GM23248 (cell line): Measurements from ENCODE around the gene EIF4ENIF1. TPM values are rescaled to one million over a fixed set of nuclear protein-coding genes. Genes with fewer than 3 reads are reported as not detected.
"Not testable (repeated sequence)": the region's sequence is repeated elsewhere in the genome, so short reads cannot be mapped to it uniquely, and the experiment has no call there.

Source experiments
- DNase-seq: peaks from one replicate; pipeline ENCODE4 v3.0.0-alpha.2; 2015
- H2AFZ ChIP-seq: fragments of 200-600 bp; sonication (generic); 2 replicates; pipeline ENCODE4 v1.6.1; 2016; ENCODE audit warnings: antibody characterized with exemption
- H3F3A ChIP-seq: fragments of 200-600 bp; sonication (generic); 2 replicates; pipeline ENCODE4 v1.6.1; 2016; ENCODE audit warnings: mild to moderate bottlenecking, antibody characterized with exemption, mixed run types; ENCODE audit not compliant: insufficient read depth
- H3K27ac ChIP-seq: fragments of 200-600 bp; sonication (generic); 2 replicates; pipeline ENCODE4 v1.5.1; 2016; ENCODE audit warnings: mild to moderate bottlenecking
- H3K27me3 ChIP-seq: fragments of 200-600 bp; sonication (generic); replicated peaks from 2 replicates; pipeline ENCODE4 v1.6.1; 2016; ENCODE audit warnings: mild to moderate bottlenecking; ENCODE audit not compliant: insufficient read depth
- H3K36me3 ChIP-seq: fragments of 200-600 bp; sonication (generic); 2 replicates; pipeline ENCODE4 v1.6.1; 2016; ENCODE audit warnings: low read depth, mild to moderate bottlenecking
- H3K4me1 ChIP-seq: fragments of 200-600 bp; sonication (generic); 2 replicates; pipeline ENCODE4 v1.6.1; 2016; ENCODE audit warnings: mild to moderate bottlenecking; ENCODE audit not compliant: insufficient read depth
- H3K4me2 ChIP-seq: fragments of 200-600 bp; sonication (generic); one replicate; pipeline ENCODE4 v1.6.1; 2016; ENCODE audit warnings: mild to moderate bottlenecking; ENCODE audit not compliant: unreplicated experiment
- H3K4me3 ChIP-seq: fragments of 200-600 bp; sonication (generic); 2 replicates; pipeline ENCODE4 v1.5.1; 2016; ENCODE audit warnings: mild to moderate bottlenecking
- H3K79me2 ChIP-seq: fragments of 200-600 bp; sonication (generic); 2 replicates; pipeline ENCODE4 v1.6.1; 2016; ENCODE audit warnings: mild to moderate bottlenecking; ENCODE audit not compliant: insufficient read depth
- H3K9ac ChIP-seq: fragments of 200-600 bp; sonication (generic); 2 replicates; pipeline ENCODE4 v1.6.1; 2016; ENCODE audit warnings: mild to moderate bottlenecking
- H3K9me2 ChIP-seq: fragments of 200-600 bp; sonication (generic); 2 replicates; pipeline ENCODE4 v1.6.1; 2016; ENCODE audit warnings: mixed run types, mild to moderate bottlenecking, moderate library complexity; ENCODE audit not compliant: insufficient read depth
- H3K9me3 ChIP-seq: fragments of 200-600 bp; sonication (generic); one replicate; pipeline ENCODE4 v1.6.1; 2017; ENCODE audit warnings: low read depth
- H4K20me1 ChIP-seq: fragments of 200-600 bp; sonication (generic); 2 replicates; pipeline ENCODE4 v1.6.0; 2016; ENCODE audit not compliant: insufficient read depth
- EZH2 ChIP-seq: fragments of 200-600 bp; sonication (generic); IDR thresholded peaks from 2 replicates; pipeline ENCODE4 v1.6.1; 2018; ENCODE audit warnings: antibody characterized with exemption, mild to moderate bottlenecking; ENCODE audit not compliant: insufficient read depth, poor library complexity, severe bottlenecking
- EZH2phosphoT487 ChIP-seq: fragments of 200-600 bp; sonication (generic); IDR thresholded peaks from 2 replicates; pipeline ENCODE4 v1.6.1; 2018; ENCODE audit warnings: antibody characterized with exemption, moderate library complexity, mild to moderate bottlenecking, low read depth; ENCODE audit not compliant: insufficient read depth
- WGBS, 2 experiments: methylation state at CpG; one replicate each; pipeline ENCODE4 v1.1.6; 2015 to 2017; ENCODE audit warnings: low lambda C conversion rate in 2 of 2, low coverage in 1 of 2; ENCODE audit errors: missing lambda C conversion rate in 2 of 2; 5-methylcytosine and 5-hydroxymethylcytosine counted together
- in situ Hi-C: fragments of 300-500 bp; cut with MboI; formaldehyde crosslinking; loops from 2 replicates; pipeline ENCODE4 v1.15.0; 2020
- polyA plus RNA-seq: library from polyadenylated mRNA; unstranded; fragments of >200 nt; fragmentation: Nextera tagmentation; extraction: Ambion mirVana; gene quantifications from 2 replicates; pipeline ENCODE4 v1.2.1, GENCODE V29; 2016
- total RNA-seq: library from RNA; depleted of rRNA; stranded (reverse); fragments of >200 nt; shearing (Covaris generic); gene quantifications from 2 replicates; pipeline ENCODE4 v1.2.3, GENCODE V29; 2014

Gene EIF4ENIF1
- total and polyA plus RNA-seq, 2 experiments from 2014 or later, result 6.2 to 13.9 TPM

GRCh38 chr22:31509061-31509762 is 19.6 kb upstream of the EIF4ENIF1 start:
- no peaks in the 10 kb centered on the region for H3K27me3 ChIP-seq
- H3K9me3 ChIP-seq, result no peaks in the 10 kb centered on the region
- H3K36me3 ChIP-seq, result no peaks in the 10 kb centered on the region
- peaks cover 5% of the 10 kb centered on the region for H3F3A ChIP-seq
- H3K27ac ChIP-seq, result no peak overlapping the region
- no peak for DNase-seq
- H3K4me1 ChIP-seq, result peaks cover 6% of the 10 kb centered on the region
- TF ChIP-seq EZH2phosphoT487, result no peak
- no peak for TF ChIP-seq EZH2
- peaks cover 22% of the 10 kb centered on the region for H3K79me2 ChIP-seq
- H3K4me3 ChIP-seq, result no peak overlapping the region
- no peak overlapping the region for H3K9ac ChIP-seq
- WGBS, 2 experiments, result 88 to 91% methylated on average over 6 of the region's 6 CpGs
- H4K20me1 ChIP-seq, result no peaks in the 10 kb centered on the region
- H3K9me2 ChIP-seq, result no peaks in the 10 kb centered on the region
- no peak overlapping the region for H3K4me2 ChIP-seq
- in situ Hi-C loops, result no loop called here
- H2AFZ ChIP-seq, result no peak overlapping the region

GRCh38 chr22:31508536-31508935 is 18.9 kb upstream of the EIF4ENIF1 start:
- in situ Hi-C loops, result no loop called here
- H3K9ac ChIP-seq, result no peak overlapping the region
- H3K9me3 ChIP-seq, result no peaks in the 10 kb centered on the region
- H3K4me1 ChIP-seq, result peaks cover 11% of the 10 kb centered on the region
- H3K27me3 ChIP-seq, result no peaks in the 10 kb centered on the region
- no peak overlapping the region for H3K4me2 ChIP-seq
- DNase-seq, result no peak
- no peaks in the 10 kb centered on the region for H3K36me3 ChIP-seq
- no peak overlapping the region for H3K4me3 ChIP-seq
- peaks cover 5% of the 10 kb centered on the region for H3F3A ChIP-seq
- no peak overlapping the region for H2AFZ ChIP-seq
- H3K9me2 ChIP-seq, result no peaks in the 10 kb centered on the region
- no peak overlapping the region for H3K27ac ChIP-seq
- H3K79me2 ChIP-seq, result peaks cover 25% of the 10 kb centered on the region
- WGBS, 2 experiments, result 90 to 91% methylated on average over 4 of the region's 4 CpGs
- TF ChIP-seq EZH2phosphoT487 (no peak), EZH2 (no peak)
- H4K20me1 ChIP-seq, result no peaks in the 10 kb centered on the region

GRCh38 chr22:31507517-31507916 is 17.9 kb upstream of the EIF4ENIF1 start:
- H3K9ac ChIP-seq, H3K9me2 ChIP-seq, DNase-seq, H3K4me2 ChIP-seq, H3K4me3 ChIP-seq, H3K27me3 ChIP-seq, in situ Hi-C loops, H3K27ac ChIP-seq, H3F3A ChIP-seq, H3K36me3 ChIP-seq, H3K9me3 ChIP-seq, H4K20me1 ChIP-seq, H2AFZ ChIP-seq: not testable (repeated sequence)
- H3K4me1 ChIP-seq, result peaks cover 11% of the 10 kb centered on the region
- peaks cover 35% of the 10 kb centered on the region for H3K79me2 ChIP-seq

GRCh38 chr22:31504282-31504681 is 14.6 kb upstream of the EIF4ENIF1 start:
- no peak for TF ChIP-seq EZH2
- TF ChIP-seq EZH2phosphoT487, result no peak

More at GRCh38 chr22:31504282-31504681, 14.6 kb upstream of the EIF4ENIF1 start:
- Histone ChIP-seq H3K27ac (peak overlapping the region; percentile 63), H3K4me2 (peak overlapping the region; percentile 28), H3K79me2 (peaks cover 38% of the 10 kb centered on the region), H4K20me1 (no peaks in the 10 kb centered on the region), H3K9me2 (no peaks in the 10 kb centered on the region), H3K36me3 (no peaks in the 10 kb centered on the region), H3K27me3 (no peaks in the 10 kb centered on the region), H3K9me3 (no peaks in the 10 kb centered on the region), H3F3A (peaks cover 5% of the 10 kb centered on the region), H3K9ac (no peak overlapping the region), H2AFZ (peak overlapping the region; percentile 36), H3K4me1 (peaks cover 11% of the 10 kb centered on the region), H3K4me3 (no peak overlapping the region)
- 55 to 56% methylated on average over 4 of the region's 4 CpGs for WGBS, 2 experiments
- DNase-seq, result peak; percentile 71
- in situ Hi-C loops, result no loop called here
